HepG2 (cell line): ENCODE results near the gene NEDD4L. TPM values are rescaled to one million over a fixed set of nuclear protein-coding genes. Genes with fewer than 3 reads are reported as not detected.
A peak's percentile ranks its signal among the peaks of the same experiment; 100 is the strongest.
"Not testable (repeated sequence)": the region's sequence is repeated elsewhere in the genome, so short reads cannot be mapped to it uniquely, and the experiment has no call there.

Source experiments
- ATAC-seq: fragments of 200-7000 bp; cut with Tn5 transposase; 3 replicates; pipeline ENCODE4 v1.9.1; 2020; ENCODE audit warnings: mild to moderate bottlenecking, moderate library complexity
- BruUV-seq: library from RNA; stranded (reverse); fragments of 400-500 nt; replicated peaks from 2 replicates; lab custom pipeline; 2021; lab: Mats Ljungman, UMichigan
- CTCF ChIA-PET: fragments of 300-600 bp; formaldehyde crosslinking; extraction: SDS; loops from one replicate; lab custom pipeline; 2021; ENCODE audit warnings: low total read pairs, inconsistent platforms, low intra/inter-chr PET ratio; lab: Yijun Ruan, JAX
- POLR2A ChIA-PET: fragments of 350-600 bp; sonication (Branson Sonifier 250); formaldehyde crosslinking; loops from one replicate; lab custom pipeline; 2020; ENCODE audit warnings: antibody characterized with exemption, inconsistent platforms; lab: Yijun Ruan, JAX
- DNase-seq: peaks from one replicate; pipeline ENCODE4 v3.0.0-alpha.2; 2015; ENCODE audit warnings: low spot score
- FAIRE-seq: peaks from 3 replicates; lab custom pipeline; 2011; peaks lifted over from hg19 to GRCh38; lab: Jason Lieb, UNC
- H2AFZ ChIP-seq: one replicate; pipeline ENCODE4 v1.6.1; 2011; ENCODE audit warnings: low read length, inconsistent platforms
- H3K27ac ChIP-seq: fragments of 300-600 bp; 3 replicates; pipeline ENCODE4 v1.8.0; 2011; ENCODE audit warnings: mixed run types, mild to moderate bottlenecking, mixed read lengths, low read length, inconsistent platforms; ENCODE audit not compliant: insufficient read depth; ENCODE audit errors: extremely low read length
- H3K27me3 ChIP-seq, 2 experiments: fragments of 200-600 bp in 1 of 2; 2 replicates in 1 of 2; 3 replicates in 1 of 2; pipeline versions ENCODE4 v1.6.0 to v1.8.0; 2011; ENCODE audit warnings: low read length in 2 of 2, mild to moderate bottlenecking in 2 of 2, moderate library complexity in 2 of 2, inconsistent platforms in 1 of 2; ENCODE audit not compliant: insufficient read depth in 2 of 2, control insufficient read depth in 1 of 2
- H3K36me3 ChIP-seq, 2 experiments: fragments of 200-600 bp in 1 of 2; replicated peaks in 1 of 2; 2 replicates in 1 of 2; 3 replicates in 1 of 2; pipeline versions ENCODE4 v1.5.1 to v1.8.0; 2011; ENCODE audit warnings: low read length in 2 of 2, inconsistent platforms in 1 of 2; ENCODE audit not compliant: insufficient read depth in 2 of 2, control insufficient read depth in 1 of 2
- H3K4me1 ChIP-seq: 2 replicates; pipeline ENCODE4 v1.5.1; 2012; ENCODE audit warnings: low read length, inconsistent platforms; ENCODE audit not compliant: insufficient read depth
- H3K4me2 ChIP-seq: 2 replicates; pipeline ENCODE4 v1.6.0; 2011; ENCODE audit warnings: low read depth, low read length, inconsistent platforms
- H3K4me3 ChIP-seq, 3 experiments: fragments of 200-600 bp in 1 of 3; sonication (generic), shearing (Covaris generic) in 1 of 3; replicated peaks in 1 of 3; 2 replicates each; pipeline ENCODE4 v1.5.1; 2011 to 2016; ENCODE audit warnings: low read length in 3 of 3, inconsistent platforms in 2 of 3, low read depth in 2 of 3, mild to moderate bottlenecking in 2 of 3, control low read depth in 1 of 3, mixed read lengths in 1 of 3; ENCODE audit not compliant: insufficient read depth in 1 of 3
- H3K79me2 ChIP-seq: one replicate; pipeline ENCODE4 v1.6.1; 2011; ENCODE audit warnings: low read length, inconsistent platforms; ENCODE audit not compliant: insufficient read depth
- H3K9ac ChIP-seq: 2 replicates; pipeline ENCODE4 v1.6.0; 2011; ENCODE audit warnings: mild to moderate bottlenecking, low read depth, low read length, inconsistent platforms; ENCODE audit not compliant: insufficient read depth
- H3K9me3 ChIP-seq: 2 replicates; pipeline ENCODE4 v1.5.1; 2012; ENCODE audit warnings: mild to moderate bottlenecking, low read length
- H4K20me1 ChIP-seq: 2 replicates; pipeline ENCODE4 v1.6.0; 2011; ENCODE audit warnings: inconsistent platforms, mild to moderate bottlenecking, low read length, moderate library complexity; ENCODE audit not compliant: insufficient read depth
- BRD4 ChIP-seq: sonication (generic); formaldehyde crosslinking; IDR thresholded peaks from 2 replicates; pipeline ENCODE4 v1.4.0; 2020; ENCODE audit warnings: missing genetic modification reagents
- GATAD2A ChIP-seq: IDR thresholded peaks from 2 replicates; pipeline ENCODE4 v1.6.1; 2016
- MBD4 ChIP-seq: IDR thresholded peaks from 2 replicates; pipeline ENCODE4 v1.6.1; 2012; ENCODE audit warnings: low read length, inconsistent platforms, borderline replicate concordance
- RBM22 ChIP-seq: fragments of 200-400 bp; formaldehyde crosslinking; optimal IDR thresholded peaks from 2 replicates; pipeline ENCODE3; 2017; ENCODE audit warnings: mild to moderate bottlenecking, low read length, moderate library complexity
- RCOR2 ChIP-seq: IDR thresholded peaks from 2 replicates; pipeline ENCODE4 v1.6.1; 2016; ENCODE audit warnings: missing biosample characterization, missing genetic modification reagents
- U2AF1 ChIP-seq: fragments of 200-400 bp; formaldehyde crosslinking; optimal IDR thresholded peaks from 2 replicates; pipeline ENCODE3; 2017; ENCODE audit warnings: mild to moderate bottlenecking, low read depth, low read length
- ZBTB38 ChIP-seq: sonication (generic); formaldehyde crosslinking; IDR thresholded peaks from 2 replicates; pipeline ENCODE4 v1.5.1; 2020; ENCODE audit warnings: mild to moderate bottlenecking, missing genetic modification reagents
- ZMYM3 ChIP-seq: sonication (generic); formaldehyde crosslinking; IDR thresholded peaks from 2 replicates; pipeline ENCODE4 v1.5.1; 2020; ENCODE audit warnings: mild to moderate bottlenecking, missing genetic modification reagents
- ZNF20 ChIP-seq: sonication (generic); formaldehyde crosslinking; IDR thresholded peaks from 2 replicates; pipeline ENCODE4 v1.4.0; 2020; ENCODE audit warnings: mild to moderate bottlenecking, moderate library complexity, missing genetic modification reagents
- ZNF350 ChIP-seq: sonication (generic); formaldehyde crosslinking; IDR thresholded peaks from 2 replicates; pipeline ENCODE4 v1.4.0; 2020; ENCODE audit warnings: mild to moderate bottlenecking, low read depth, missing genetic modification reagents, borderline replicate concordance
- ZNF484 ChIP-seq: sonication (generic); formaldehyde crosslinking; IDR thresholded peaks from 2 replicates; pipeline ENCODE4 v1.5.1; 2020; ENCODE audit warnings: mild to moderate bottlenecking, low read depth, missing genetic modification reagents, borderline replicate concordance
- ZNF562 ChIP-seq: sonication (generic); formaldehyde crosslinking; IDR thresholded peaks from 2 replicates; pipeline ENCODE4 v1.8.0; 2022; ENCODE audit warnings: missing genetic modification reagents, borderline replicate concordance
- ZNF607 ChIP-seq: sonication (generic); formaldehyde crosslinking; IDR thresholded peaks from 2 replicates; pipeline ENCODE4 v1.5.1; 2020; ENCODE audit warnings: missing genetic modification reagents, mild to moderate bottlenecking, borderline replicate concordance
- ZNF670 ChIP-seq: sonication (generic); formaldehyde crosslinking; IDR thresholded peaks from 2 replicates; pipeline ENCODE4 v1.8.0; 2022; ENCODE audit warnings: mild to moderate bottlenecking, missing genetic modification reagents, borderline replicate concordance
- WGBS: methylation state at CpG from one replicate; pipeline ENCODE4 v1.1.6; 2017; ENCODE audit warnings: low lambda C conversion rate; 5-methylcytosine and 5-hydroxymethylcytosine counted together
- in situ Hi-C: cut with HindIII; loops from 2 replicates; pipeline ENCODE4 v1.10.0; 2017; ENCODE audit warnings: low pct_unique_long_range_greater_than_20kb; ENCODE audit not compliant: extremely low pct_ligation_motif_present
- intact Hi-C: fragments of 100-400 bp; cut with micrococcal nuclease; formaldehyde crosslinking; loops from one replicate; pipeline ENCODE4 v1.10.0; 2022; ENCODE audit not compliant: unreplicated experiment
- polyA plus RNA-seq, 8 experiments: library from polyadenylated mRNA; depleted of rRNA in 3 of 8; stranded (reverse) in 7 of 8; unstranded in 1 of 8; fragments of >200 nt; fragmentation: Illumina TruSeq in 4 of 8; extraction: Trizol in 4 of 8; gene quantifications; 2 replicates each; pipeline versions ENCODE4 v1.2.1 to v1.2.3, GENCODE V29; 2011 to 2016; ENCODE audit warnings: low read depth in 4 of 8, missing spikeins in 1 of 8, mixed read lengths in 1 of 8; ENCODE audit not compliant: insufficient read depth in 1 of 8
- total RNA-seq, 5 experiments: library from RNA; depleted of rRNA; stranded (reverse); fragments of >200 nt; fragmentation: Illumina TruSeq; extraction: Trizol; gene quantifications; 2 replicates each; pipeline ENCODE4 v1.2.3, GENCODE V29; 2016; ENCODE audit warnings: low read depth in 1 of 5

Gene NEDD4L
- total and polyA plus RNA-seq, 2 of the 13 experiments (the other 11 are each of a cell fraction or from before 2014, with no cell fraction given) = 168 to 390 TPM

- H3K9ac ChIP-seq, H2AFZ ChIP-seq, H3K4me3 ChIP-seq, H3K9me3 ChIP-seq, in situ Hi-C loops, H3K79me2 ChIP-seq, H3K27ac ChIP-seq, H3K4me2 ChIP-seq, H4K20me1 ChIP-seq, intact Hi-C loops, H3K27me3 ChIP-seq, POLR2A ChIA-PET, DNase-seq, BruUV-seq, ATAC-seq, FAIRE-seq, CTCF ChIA-PET, H3K36me3 ChIP-seq: not testable (repeated sequence)
- TF ChIP-seq ZMYM3 (CRISPR knock-in tag) = 0 out of 2 replicates have a peak, but pooled peaks have one; percentile 21
- WGBS = 96% methylated on average over 7 of the region's 7 CpGs
- H3K4me1 ChIP-seq = peaks cover 51% of the 10 kb centered on the region
Measured at GRCh38 chr18:58435221-58436005, 391.4 kb downstream of the NEDD4L start.

- H3K27ac ChIP-seq = no peak overlapping the region
- no peak for FAIRE-seq
Measured at GRCh38 chr18:58438161-58438957, 394.3 kb downstream of the NEDD4L start.

More at GRCh38 chr18:58438161-58438957, 394.3 kb downstream of the NEDD4L start:
- H3K4me1 ChIP-seq = peaks cover 52% of the 10 kb centered on the region
- no peaks in the 10 kb centered on the region for H3K36me3 ChIP-seq
- POLR2A ChIA-PET = no interaction called here
- H3K4me3 ChIP-seq = no peak overlapping the region
- H3K9ac ChIP-seq = no peak overlapping the region
- H2AFZ ChIP-seq = peak overlapping the region; percentile 7
- H3K4me2 ChIP-seq = no peak overlapping the region
- TF ChIP-seq RBM22 = no peak
- TF ChIP-seq BRD4 (CRISPR knock-in tag) = 0 out of 2 replicates have a peak, but pooled peaks have one; percentile 35
- TF ChIP-seq ZNF20 (CRISPR knock-in tag) = no peak
- TF ChIP-seq RCOR2 (CRISPR knock-in tag) = no peak
- no peak for TF ChIP-seq GATAD2A (CRISPR knock-in tag)
- no peak for TF ChIP-seq ZNF484 (CRISPR knock-in tag)
- TF ChIP-seq MBD4 = no peak
- TF ChIP-seq ZNF562 (CRISPR knock-in tag) = no peak
- no peak for TF ChIP-seq ZNF607 (CRISPR knock-in tag)
- TF ChIP-seq ZNF670 (CRISPR knock-in tag) = no peak
- TF ChIP-seq ZBTB38 (CRISPR knock-in tag) = 0 out of 2 replicates have a peak, but pooled peaks have one; percentile 29
- TF ChIP-seq U2AF1 = no peak
- no peak for TF ChIP-seq ZNF350
- in situ Hi-C loops = no loop called here
- no peaks in the 10 kb centered on the region for H4K20me1 ChIP-seq
- no peak for DNase-seq
- ATAC-seq = no peak; the same call in 1 of the 3 replicates
- no peaks in the 10 kb centered on the region for H3K27me3 ChIP-seq
- intact Hi-C loops = no loop called here
- WGBS = 81% methylated on average over 6 of the region's 6 CpGs
- BruUV-seq = no TSS peak
- CTCF ChIA-PET = no interaction called here
- H3K9me3 ChIP-seq = no peaks in the 10 kb centered on the region
- no peaks in the 10 kb centered on the region for H3K79me2 ChIP-seq
